Heart left ventricle (tissue), 16 donors: Measurements from ENCODE around the gene DLGAP1. TPM values are rescaled to one million over a fixed set of nuclear protein-coding genes. Genes with fewer than 3 reads are reported as not detected.

Experiments used
- ATAC-seq, 4 donors: fragments of 200-7000 bp; cut with Tn5 transposase; one replicate each; pipeline ENCODE4 v1.9.1; 2020 to 2022; ENCODE audit warnings: moderate library complexity in 4 of 4, mild to moderate bottlenecking in 3 of 4, moderate number of reproducible peaks in 1 of 4
- DNase-seq, 5 donors: peaks; one replicate each; pipeline ENCODE4 v3.0.0-alpha.2; 2020
- H3K27ac ChIP-seq, 12 donors: fragments of 200-600 bp; sonication (generic) in 4 of 12; one replicate each; pipeline versions ENCODE4 v1.5.0 to v1.8.0; 2016 to 2022; ENCODE audit warnings: mild to moderate bottlenecking in 2 of 12
- H3K27me3 ChIP-seq, 9 donors: fragments of 200-600 bp; sonication (generic) in 2 of 9; one replicate each; pipeline versions ENCODE4 v1.5.1 to v1.8.0; 2016 to 2022; ENCODE audit warnings: mild to moderate bottlenecking in 3 of 9
- H3K36me3 ChIP-seq, 9 donors: fragments of 200-600 bp; sonication (generic) in 2 of 9; one replicate each; pipeline versions ENCODE4 v1.5.0 to v1.8.0; 2018 to 2022; ENCODE audit warnings: mild to moderate bottlenecking in 2 of 9
- H3K4me1 ChIP-seq, 12 donors: fragments of 200-600 bp; sonication (generic) in 4 of 12; one replicate each; pipeline versions ENCODE4 v1.5.0 to v1.8.0; 2016 to 2022; ENCODE audit warnings: mild to moderate bottlenecking in 3 of 12
- H3K4me3 ChIP-seq, 12 donors: fragments of 200-600 bp; sonication (generic) in 4 of 12; one replicate each; pipeline versions ENCODE4 v1.5.0 to v1.8.0; 2017 to 2022; ENCODE audit warnings: mild to moderate bottlenecking in 9 of 12, moderate library complexity in 4 of 12
- H3K9me3 ChIP-seq, 12 donors: fragments of 200-600 bp; sonication (generic) in 4 of 12; one replicate each; pipeline versions ENCODE4 v1.5.0 to v1.8.0; 2016 to 2022; ENCODE audit warnings: mild to moderate bottlenecking in 1 of 12
- CTCF ChIP-seq, 12 donors: fragments of 200-600 bp; sonication (generic) in 4 of 12; IDR thresholded peaks; one replicate each; pipeline versions ENCODE4 v1.5.0 to v1.8.0; 2018 to 2022; ENCODE audit warnings: antibody characterized with exemption in 12 of 12, mild to moderate bottlenecking in 5 of 12
- POLR2A ChIP-seq, 2 donors: fragments of 450-650 bp; IDR thresholded peaks; one replicate each; pipeline ENCODE4 v1.6.1; 2017; ENCODE audit warnings: antibody characterized with exemption in 2 of 2, mild to moderate bottlenecking in 2 of 2, moderate library complexity in 2 of 2
- WGBS, 4 donors: extraction: QIAGEN DNeasy Blood & Tissue Kit in 2 of 4; methylation state at CpG; one replicate each; pipeline versions ENCODE4 v1.1.5 to v1.1.7; 2013 to 2018; 5-methylcytosine and 5-hydroxymethylcytosine counted together
- intact Hi-C, 10 donors: fragments of 100-400 bp; cut with DNase I; formaldehyde crosslinking; loops; one replicate each; pipeline versions ENCODE4 v1.11.1 to v1.14.2; 2022
- polyA plus RNA-seq, 2 donors: library from polyadenylated mRNA; stranded (reverse); fragments of 200-250 nt; gene quantifications; one replicate each; pipeline ENCODE4 v1.2.3, GENCODE V29; 2013
- total RNA-seq, 9 donors: library from RNA; depleted of rRNA in 2 of 9; stranded (reverse); fragments of >200 nt in 2 of 9; fragmentation: NEBNext Ultra II Directional in 3 of 9; extraction: Animal tissue kit (Norgen Biotek cat#: 25700) in 3 of 9; gene quantifications; one replicate each; pipeline versions ENCODE4 v1.1.0 to v1.2.4, GENCODE V29; 2016 to 2023
- donor health status: ischemic (EF 13 %, LVEDD 7.1; RV severe dilation, severe dysfunction).
- donor health status: healthy with polysubstance abuse.
- donor health status: DM: no; HTN: yes; CAD: no.
- donor health status: DM: no; HTN: no; CAD: no.
- donor health status: ischemic (EF 25% LVEDD 6.9; RV normal size, moderate dysfunction).
- donor health status: ischemic (EF 25% LVEDD 5.7; RV mildly dilated, moderate dysfunction).
- donor health status: healthy.
- donor health status: DM: yes; HTN: yes; CAD: no.
- donor health status: ischemic (EF 35%, LVEDD 5.7; RV mildly dilated, moderate dysfunction).
- donor health status: nonischemic (EF 11% LVEDD 7.7; RV severe dilation, severe dysfunction).
- donor health status: DM: yes; HTN: yes; CAD: no.
- donor health status: PGD.
- donor health status: ischemic (EF 29% LVEDD 5.4; RV normal size, mild dysfunction).
- donor health status: nonischemic (EF 23%, LVEDD 6.1; RV moderate dilation, normal function).

The DLGAP1 gene
- total and polyA plus RNA-seq, 11 donors = 0.10 to 5.5 (median 0.40) TPM; not detected in 1

- Histone ChIP-seq H3K4me1 (peaks cover 0 to 9% (median 2%) of the 10 kb centered on the region in 12 donors), H3K9me3 (no peaks in the 10 kb centered on the region), H3K27ac (no peak overlapping the region), H3K4me3 (no peak overlapping the region), H3K36me3 (no peaks in the 10 kb centered on the region), H3K27me3 (no peaks in the 10 kb centered on the region)
- DNase-seq (no peak), ATAC-seq (no peak)
- TF ChIP-seq CTCF (IDR thresholded peaks at IDR 0.05) (no peak), POLR2A (IDR thresholded peaks at IDR 0.05) (no peak)
- 66 to 88% (median 83%) methylated on average over 1 of the region's 1 CpG for WGBS, 4 donors
- intact Hi-C loops = loop anchor here in 9 of 10 donors (5.0 to 10.0 kb wide), 6 partner anchors 69 to 299 kb away; no protein-coding TSS in a partner anchor
Observed at GRCh38 chr18:3773303-3773702, 681.8 kb downstream of the DLGAP1 start.

DNA sequence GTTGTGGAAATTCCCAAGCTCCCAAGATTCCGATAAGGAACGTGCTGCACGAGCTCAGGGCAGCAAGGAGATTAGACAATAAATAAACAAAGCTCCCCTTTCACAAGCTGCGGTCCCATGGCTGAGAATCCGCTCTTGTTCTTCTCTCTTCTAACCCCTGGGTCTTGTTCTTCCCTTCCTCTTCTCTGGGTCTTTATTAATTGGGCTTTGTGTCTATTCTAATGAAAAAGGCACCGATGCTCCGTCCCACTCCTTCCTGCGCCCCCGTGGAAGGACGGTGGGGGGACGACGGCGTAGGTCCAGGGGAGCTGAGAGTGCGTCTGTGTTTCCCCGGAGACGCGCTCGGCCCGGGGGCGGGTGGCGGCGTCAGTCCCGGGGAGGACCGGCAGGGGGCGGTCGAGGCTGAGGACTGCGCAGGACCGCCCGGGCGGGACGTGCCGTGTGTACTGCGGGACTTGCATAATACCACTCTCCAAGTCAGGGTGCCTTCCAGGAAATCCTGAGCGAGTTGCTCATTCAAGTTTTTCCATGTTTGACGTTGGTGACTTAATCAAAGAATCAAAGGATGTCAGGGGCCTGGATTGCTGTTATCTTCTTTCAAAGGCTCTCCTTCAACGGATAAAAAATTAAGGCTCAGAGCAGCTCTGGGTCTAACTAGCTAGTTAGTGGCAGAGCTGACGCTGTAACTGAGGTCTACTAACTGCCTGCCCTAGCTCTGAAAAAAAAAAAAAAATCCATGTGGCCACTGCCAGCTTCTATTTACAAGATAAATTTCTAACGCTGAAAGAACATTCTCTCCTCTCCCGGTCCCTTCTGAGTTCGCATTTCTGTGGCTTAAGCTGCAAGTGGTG, 683.8 kb downstream of the DLGAP1 start:
- TF ChIP-seq POLR2A (IDR thresholded peaks at IDR 0.05) = no peak
- peak; percentile 93 to 99 (median 96) for TF ChIP-seq CTCF (IDR thresholded peaks at IDR 0.05)
- H3K9me3 ChIP-seq = no peaks in the 10 kb centered on the region
- H3K4me1 ChIP-seq = peaks cover 0 to 9% (median 2%) of the 10 kb centered on the region in 12 donors
- H3K4me3 ChIP-seq = peak overlapping the region in 11 of 12 donors; percentile 1 to 53 (median 43)
- ATAC-seq (peak; percentile 97 to 100 (median 100)), DNase-seq (peak; percentile 82 to 91 (median 84))
- no peaks in the 10 kb centered on the region for H3K27me3 ChIP-seq
- H3K36me3 ChIP-seq = no peaks in the 10 kb centered on the region
- WGBS, 4 donors = 2 to 4% (median 2%) methylated on average over 40 of the region's 40 CpGs
- intact Hi-C loops = loop anchor here (1.0 to 10.0 kb wide), 15 partner anchors 67 to 301 kb away; no protein-coding TSS in a partner anchor
- H3K27ac ChIP-seq = peak overlapping the region in 9 of 12 donors; percentile 18 to 70 (median 59)

GRCh38 chr18:3761266-3761665, 693.8 kb downstream of the DLGAP1 start:
- intact Hi-C loops = loop anchor here in 2 of 10 donors (10.0 kb wide), 2 partner anchors 46 to 304 kb away; no protein-coding TSS in a partner anchor
- TF ChIP-seq CTCF (IDR thresholded peaks at IDR 0.05) = no peak
- TF ChIP-seq POLR2A (IDR thresholded peaks at IDR 0.05) = no peak
- DNase-seq (no peak), ATAC-seq (no peak)
- Histone ChIP-seq H3K36me3 (no peaks in the 10 kb centered on the region), H3K4me3 (no peak overlapping the region), H3K4me1 (peaks cover 0 to 7% (median 0%) of the 10 kb centered on the region in 12 donors), H3K27me3 (peaks cover 0 to 2% (median 0%) of the 10 kb centered on the region in 9 donors), H3K27ac (no peak overlapping the region), H3K9me3 (peaks cover 0 to 22% (median 10%) of the 10 kb centered on the region in 12 donors)
- 71 to 80% (median 72%) methylated on average over 4 of the region's 4 CpGs for WGBS, 4 donors

DNA sequence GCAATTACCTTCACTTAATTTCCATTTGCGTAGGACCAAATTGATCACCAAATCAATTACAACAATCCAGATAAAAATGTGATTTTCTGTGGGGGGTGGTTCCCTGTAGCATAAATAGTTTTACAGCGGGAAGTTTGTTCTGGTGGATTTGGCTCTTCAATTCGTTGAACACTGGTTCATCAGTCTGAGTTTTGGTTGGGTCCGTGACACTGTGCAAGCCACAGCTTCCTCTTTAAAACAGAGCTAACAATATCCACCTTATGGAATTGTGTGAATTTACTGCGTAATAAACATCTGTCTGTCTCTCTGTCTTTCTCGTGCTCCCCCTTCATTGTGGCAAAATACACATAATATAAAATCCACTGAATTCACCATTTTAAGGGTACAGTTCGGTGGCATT, 694.4 kb downstream of the DLGAP1 start:
- intact Hi-C loops = loop anchor here in 2 of 10 donors (10.0 kb wide), 2 partner anchors 46 to 304 kb away; no protein-coding TSS in a partner anchor
- H3K9me3 ChIP-seq = peaks cover 0 to 22% (median 10%) of the 10 kb centered on the region in 12 donors
- DNase-seq = no peak
- peaks cover 0 to 2% (median 0%) of the 10 kb centered on the region in 9 donors for H3K27me3 ChIP-seq
- no peak for ATAC-seq
- H3K4me1 ChIP-seq = peaks cover 0 to 7% (median 0%) of the 10 kb centered on the region in 12 donors
- TF ChIP-seq POLR2A (IDR thresholded peaks at IDR 0.05) (no peak), CTCF (IDR thresholded peaks at IDR 0.05) (no peak)
- no peak overlapping the region for H3K27ac ChIP-seq
- H3K36me3 ChIP-seq = no peaks in the 10 kb centered on the region
- WGBS, 4 donors = 83 to 92% (median 88%) methylated on average over 7 of the region's 7 CpGs
- H3K4me3 ChIP-seq = no peak overlapping the region
